GM12892 (cell line): ENCODE results near the gene COL1A1.

Source experiments
- POLR2A ChIP-seq: IDR thresholded peaks from 2 replicates; pipeline ENCODE4 v1.6.1; 2011; ENCODE audit warnings: low read depth, low read length, control low read depth
- TAF1 ChIP-seq: IDR thresholded peaks from 2 replicates; pipeline ENCODE4 v1.6.1; 2011; ENCODE audit warnings: low read depth, mild to moderate bottlenecking, control low read depth, low read length, borderline replicate concordance

GRCh38 chr17:50180111-50180510 is 21.3 kb downstream of the COL1A1 start:
- no peak for TF ChIP-seq TAF1
- no peak for TF ChIP-seq POLR2A
